ENCODE results near the gene ECM2.

DNA sequence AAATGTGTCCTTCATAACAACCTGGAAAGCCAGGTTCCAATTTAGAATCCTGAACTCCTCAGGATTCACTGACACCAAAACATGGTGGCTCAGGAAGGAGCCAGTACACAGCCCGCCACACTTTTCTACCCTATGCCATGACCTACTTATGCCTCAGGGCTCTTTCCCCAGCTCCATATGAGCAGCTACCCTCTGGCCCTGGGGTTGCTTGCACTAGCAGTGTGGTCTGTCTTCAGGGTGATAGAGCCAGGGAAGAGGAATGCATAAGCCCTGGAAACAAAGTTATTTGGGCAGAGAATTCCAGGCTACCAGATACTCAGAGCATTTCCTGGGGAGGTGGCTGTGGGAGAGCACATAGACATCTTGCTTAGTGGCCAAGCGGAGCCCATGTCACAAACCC, 15.0 kb upstream of the ECM2 start:
- TF ChIP-seq POLR2A (IDR thresholded peaks at IDR 0.05) = no peak
- TF ChIP-seq, protein P1, sequence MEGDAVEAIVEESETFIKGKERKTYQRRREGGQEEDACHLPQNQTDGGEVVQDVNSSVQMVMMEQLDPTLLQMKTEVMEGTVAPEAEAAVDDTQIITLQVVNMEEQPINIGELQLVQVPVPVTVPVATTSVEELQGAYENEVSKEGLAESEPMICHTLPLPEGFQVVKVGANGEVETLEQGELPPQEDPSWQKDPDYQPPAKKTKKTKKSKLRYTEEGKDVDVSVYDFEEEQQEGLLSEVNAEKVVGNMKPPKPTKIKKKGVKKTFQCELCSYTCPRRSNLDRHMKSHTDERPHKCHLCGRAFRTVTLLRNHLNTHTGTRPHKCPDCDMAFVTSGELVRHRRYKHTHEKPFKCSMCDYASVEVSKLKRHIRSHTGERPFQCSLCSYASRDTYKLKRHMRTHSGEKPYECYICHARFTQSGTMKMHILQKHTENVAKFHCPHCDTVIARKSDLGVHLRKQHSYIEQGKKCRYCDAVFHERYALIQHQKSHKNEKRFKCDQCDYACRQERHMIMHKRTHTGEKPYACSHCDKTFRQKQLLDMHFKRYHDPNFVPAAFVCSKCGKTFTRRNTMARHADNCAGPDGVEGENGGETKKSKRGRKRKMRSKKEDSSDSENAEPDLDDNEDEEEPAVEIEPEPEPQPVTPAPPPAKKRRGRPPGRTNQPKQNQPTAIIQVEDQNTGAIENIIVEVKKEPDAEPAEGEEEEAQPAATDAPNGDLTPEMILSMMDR (IDR thresholded peaks at IDR 0.05) = no peak
